Panc1 (cell line): ENCODE measurements around the gene RUNX3. TPM values are rescaled to one million over a fixed set of nuclear protein-coding genes. Genes with fewer than 3 reads are reported as not detected.

Experiments
- ATAC-seq: fragments of 200-7000 bp; cut with Tn5 transposase; 2 replicates; pipeline ENCODE4 v1.9.1; 2020; ENCODE audit warnings: mild to moderate bottlenecking, moderate library complexity
- BruUV-seq: library from RNA; stranded (reverse); fragments of 400-500 nt; replicated peaks from 2 replicates; lab custom pipeline; 2021; lab: Mats Ljungman, UMichigan
- CTCF ChIA-PET: fragments of 300-600 bp; sonication (Branson Sonifier 250); formaldehyde crosslinking; loops from one replicate; lab custom pipeline; 2022; ENCODE audit warnings: antibody characterized with exemption; lab: Charles Lee
- POLR2A ChIA-PET: fragments of 300-600 bp; sonication (Branson Sonifier 250); formaldehyde crosslinking; loops from one replicate; lab custom pipeline; 2022; ENCODE audit warnings: antibody characterized with exemption; lab: Charles Lee
- DNase-seq: peaks from one replicate; pipeline ENCODE4 v3.0.0-alpha.2; 2010; ENCODE audit warnings: low read depth, low spot score
- H3K27ac ChIP-seq: 2 replicates; pipeline ENCODE4 v1.5.1; 2011; ENCODE audit warnings: mild to moderate bottlenecking, low read length, inconsistent platforms
- H3K27me3 ChIP-seq: fragments of 200-500 bp; sonication (Bioruptor generic); 2 replicates; pipeline ENCODE4 v1.6.0; 2014; ENCODE audit warnings: low read length, inconsistent platforms; ENCODE audit not compliant: control insufficient read depth, insufficient read depth
- H3K36me3 ChIP-seq: fragments of 200-500 bp; sonication (Bioruptor generic); 2 replicates; pipeline ENCODE4 v1.5.1; 2014; ENCODE audit warnings: inconsistent platforms, mild to moderate bottlenecking, low read length, moderate library complexity; ENCODE audit not compliant: control insufficient read depth, insufficient read depth
- H3K4me1 ChIP-seq: 2 replicates; pipeline ENCODE4 v1.5.1; 2011; ENCODE audit warnings: inconsistent platforms, mild to moderate bottlenecking, low read length, moderate library complexity; ENCODE audit not compliant: control insufficient read depth, insufficient read depth
- H3K4me3 ChIP-seq, 2 experiments: 2 replicates each; pipeline ENCODE4 v1.5.1; 2011 to 2012; ENCODE audit warnings: low read depth in 2 of 2, low read length in 2 of 2, mild to moderate bottlenecking in 2 of 2, inconsistent platforms in 1 of 2, moderate library complexity in 1 of 2
- H3K9me3 ChIP-seq: fragments of 200-500 bp; sonication (Bioruptor generic); 2 replicates; pipeline ENCODE4 v1.5.1; 2014; ENCODE audit warnings: low read depth, mild to moderate bottlenecking, inconsistent platforms, low read length, moderate library complexity; ENCODE audit not compliant: control insufficient read depth, insufficient read depth
- POLR2AphosphoS5 ChIP-seq: IDR thresholded peaks from 2 replicates; pipeline ENCODE4 v1.6.1; 2012; ENCODE audit warnings: mild to moderate bottlenecking, low read depth, low read length, moderate library complexity
- SIN3A ChIP-seq: IDR thresholded peaks from 2 replicates; pipeline ENCODE4 v1.6.1; 2012; ENCODE audit warnings: low read depth, mild to moderate bottlenecking, low read length, moderate library complexity, borderline replicate concordance; ENCODE audit not compliant: insufficient read depth
- TCF7L2 ChIP-seq: IDR thresholded peaks from 2 replicates; pipeline ENCODE4 v1.6.1; 2011; ENCODE audit warnings: mild to moderate bottlenecking, low read depth, low read length, inconsistent platforms
- in situ Hi-C: cut with HindIII; loops from 2 replicates; pipeline ENCODE4 v1.10.0; 2016; ENCODE audit warnings: low sequenced_read_pairs, low pct_unique_long_range_greater_than_20kb
- intact Hi-C: fragments of 100-400 bp; cut with micrococcal nuclease; formaldehyde crosslinking; loops from one replicate; pipeline ENCODE4 v1.10.0; 2022; ENCODE audit not compliant: unreplicated experiment
- total RNA-seq: library from RNA; stranded (reverse); gene quantifications from one replicate; pipeline ENCODE4 v1.2.1, GENCODE V29; 2021; ENCODE audit not compliant: unreplicated experiment
- TF ChIP-seq, protein P1 (sequence below), 2 experiments: IDR thresholded peaks; 2 replicates each; pipeline ENCODE4 v1.6.1; 2011 to 2012; ENCODE audit warnings: low read depth in 2 of 2, control low read depth in 1 of 2, low read length in 1 of 2, mild to moderate bottlenecking in 1 of 2, moderate library complexity in 1 of 2; ENCODE audit not compliant: insufficient read depth in 1 of 2
- TF ChIP-seq, protein P2 (sequence below): fragments of 450-650 bp; IDR thresholded peaks from 2 replicates; pipeline ENCODE4 v1.5.1; 2017; ENCODE audit warnings: mild to moderate bottlenecking

Gene RUNX3
- total RNA-seq, 1 experiment from 2014 or later = 0.10 TPM

DNA sequence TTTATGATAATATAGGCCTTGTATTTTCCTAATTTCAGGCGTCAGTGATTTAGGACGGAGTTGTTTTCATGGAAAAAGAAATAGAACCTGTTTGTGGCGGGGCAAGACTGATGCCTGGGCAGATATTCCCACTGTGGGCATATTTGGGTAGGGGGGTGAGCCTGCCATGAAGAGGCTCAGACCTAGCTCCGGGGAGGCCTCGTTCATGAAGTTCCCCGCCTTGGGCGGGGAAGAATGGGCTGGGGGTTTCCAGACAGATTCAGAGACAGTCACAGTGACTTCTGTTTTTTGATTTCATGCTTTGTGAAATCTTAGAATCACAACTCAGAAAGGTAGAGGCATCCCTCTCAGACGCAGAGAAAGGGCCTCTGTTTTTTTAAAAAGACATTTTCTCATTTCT is 36.1 kb downstream of the RUNX3 start:
- POLR2A ChIA-PET = no interaction called here
- TF ChIP-seq TCF7L2 (no peak), POLR2AphosphoS5 (no peak), SIN3A (no peak)
- TF ChIP-seq, protein P1, sequence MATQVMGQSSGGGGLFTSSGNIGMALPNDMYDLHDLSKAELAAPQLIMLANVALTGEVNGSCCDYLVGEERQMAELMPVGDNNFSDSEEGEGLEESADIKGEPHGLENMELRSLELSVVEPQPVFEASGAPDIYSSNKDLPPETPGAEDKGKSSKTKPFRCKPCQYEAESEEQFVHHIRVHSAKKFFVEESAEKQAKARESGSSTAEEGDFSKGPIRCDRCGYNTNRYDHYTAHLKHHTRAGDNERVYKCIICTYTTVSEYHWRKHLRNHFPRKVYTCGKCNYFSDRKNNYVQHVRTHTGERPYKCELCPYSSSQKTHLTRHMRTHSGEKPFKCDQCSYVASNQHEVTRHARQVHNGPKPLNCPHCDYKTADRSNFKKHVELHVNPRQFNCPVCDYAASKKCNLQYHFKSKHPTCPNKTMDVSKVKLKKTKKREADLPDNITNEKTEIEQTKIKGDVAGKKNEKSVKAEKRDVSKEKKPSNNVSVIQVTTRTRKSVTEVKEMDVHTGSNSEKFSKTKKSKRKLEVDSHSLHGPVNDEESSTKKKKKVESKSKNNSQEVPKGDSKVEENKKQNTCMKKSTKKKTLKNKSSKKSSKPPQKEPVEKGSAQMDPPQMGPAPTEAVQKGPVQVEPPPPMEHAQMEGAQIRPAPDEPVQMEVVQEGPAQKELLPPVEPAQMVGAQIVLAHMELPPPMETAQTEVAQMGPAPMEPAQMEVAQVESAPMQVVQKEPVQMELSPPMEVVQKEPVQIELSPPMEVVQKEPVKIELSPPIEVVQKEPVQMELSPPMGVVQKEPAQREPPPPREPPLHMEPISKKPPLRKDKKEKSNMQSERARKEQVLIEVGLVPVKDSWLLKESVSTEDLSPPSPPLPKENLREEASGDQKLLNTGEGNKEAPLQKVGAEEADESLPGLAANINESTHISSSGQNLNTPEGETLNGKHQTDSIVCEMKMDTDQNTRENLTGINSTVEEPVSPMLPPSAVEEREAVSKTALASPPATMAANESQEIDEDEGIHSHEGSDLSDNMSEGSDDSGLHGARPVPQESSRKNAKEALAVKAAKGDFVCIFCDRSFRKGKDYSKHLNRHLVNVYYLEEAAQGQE (IDR thresholded peaks at IDR 0.05; ENCODE audit: insufficient read depth in 1 of 2, low read depth in 2 of 2, low read length in 1 of 2) = no peak
- TF ChIP-seq, protein P2, sequence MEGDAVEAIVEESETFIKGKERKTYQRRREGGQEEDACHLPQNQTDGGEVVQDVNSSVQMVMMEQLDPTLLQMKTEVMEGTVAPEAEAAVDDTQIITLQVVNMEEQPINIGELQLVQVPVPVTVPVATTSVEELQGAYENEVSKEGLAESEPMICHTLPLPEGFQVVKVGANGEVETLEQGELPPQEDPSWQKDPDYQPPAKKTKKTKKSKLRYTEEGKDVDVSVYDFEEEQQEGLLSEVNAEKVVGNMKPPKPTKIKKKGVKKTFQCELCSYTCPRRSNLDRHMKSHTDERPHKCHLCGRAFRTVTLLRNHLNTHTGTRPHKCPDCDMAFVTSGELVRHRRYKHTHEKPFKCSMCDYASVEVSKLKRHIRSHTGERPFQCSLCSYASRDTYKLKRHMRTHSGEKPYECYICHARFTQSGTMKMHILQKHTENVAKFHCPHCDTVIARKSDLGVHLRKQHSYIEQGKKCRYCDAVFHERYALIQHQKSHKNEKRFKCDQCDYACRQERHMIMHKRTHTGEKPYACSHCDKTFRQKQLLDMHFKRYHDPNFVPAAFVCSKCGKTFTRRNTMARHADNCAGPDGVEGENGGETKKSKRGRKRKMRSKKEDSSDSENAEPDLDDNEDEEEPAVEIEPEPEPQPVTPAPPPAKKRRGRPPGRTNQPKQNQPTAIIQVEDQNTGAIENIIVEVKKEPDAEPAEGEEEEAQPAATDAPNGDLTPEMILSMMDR = no peak
- BruUV-seq = no TSS peak

DNA sequence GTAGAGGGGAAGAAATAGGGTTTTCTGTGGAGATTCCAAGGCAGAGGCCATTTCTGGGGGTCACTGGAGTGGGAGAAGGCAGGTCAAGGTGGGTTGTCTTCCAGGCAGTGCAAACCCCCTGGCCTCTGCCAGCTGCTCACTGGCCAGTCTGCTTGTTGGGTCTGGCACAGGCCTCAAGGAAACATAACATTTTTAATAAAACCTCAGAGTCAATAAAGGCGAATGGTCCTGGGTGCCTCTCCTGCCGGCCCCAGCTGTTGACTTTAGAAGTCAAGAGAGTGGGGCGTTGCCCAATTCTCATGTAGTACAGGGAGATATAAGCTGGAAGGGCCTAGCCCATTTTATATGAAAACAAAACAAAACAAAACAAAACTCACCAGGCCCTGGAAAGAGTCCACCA is 36.6 kb downstream of the RUNX3 start:
- DNase-seq = no peak
- CTCF ChIA-PET = no interaction called here
- Histone ChIP-seq H3K36me3 (no peaks in the 10 kb centered on the region), H3K9me3 (no peaks in the 10 kb centered on the region), H3K27ac (no peak overlapping the region), H3K27me3 (0 out of 2 replicates have a peak, but pooled peaks cover 3% of the 10 kb centered on the region), H3K4me1 (no peaks in the 10 kb centered on the region), H3K4me3 (no peak overlapping the region)
- POLR2A ChIA-PET = no interaction called here
- TF ChIP-seq SIN3A (no peak), POLR2AphosphoS5 (no peak), TCF7L2 (no peak)
- TF ChIP-seq, protein P1 (IDR thresholded peaks at IDR 0.05; ENCODE audit: insufficient read depth in 1 of 2, low read depth in 2 of 2, low read length in 1 of 2) = no peak
- TF ChIP-seq, protein P2 = no peak
- intact Hi-C loops = no loop called here
- no TSS peak for BruUV-seq
- in situ Hi-C loops = no loop called here
- no peak for ATAC-seq

More for the DNA sequence above, 36.1 kb downstream of the RUNX3 start:
- Histone ChIP-seq H3K4me1 (no peaks in the 10 kb centered on the region), H3K27me3 (0 out of 2 replicates have a peak, but pooled peaks cover 3% of the 10 kb centered on the region), H3K9me3 (no peaks in the 10 kb centered on the region), H3K4me3 (no peak overlapping the region), H3K27ac (no peak overlapping the region), H3K36me3 (no peaks in the 10 kb centered on the region)
- ATAC-seq (no peak), DNase-seq (no peak)
- intact Hi-C loops = no loop called here
- CTCF ChIA-PET = no interaction called here
- in situ Hi-C loops = no loop called here
